T-cell (primary cell): ENCODE data around the gene ABCF2. TPM values are rescaled to one million over a fixed set of nuclear protein-coding genes. Genes with fewer than 3 reads are reported as not detected.

Experiments used
- ATAC-seq, 4 experiments: fragments of 200-7000 bp in 3 of 4; fragments of 150-1000 bp in 1 of 4; cut with Tn5 transposase; replicated peaks in 1 of 4; 1 replicate in 3 of 4; 2 replicates in 1 of 4; pipeline ENCODE4 v1.10.0; 2021; ENCODE audit warnings: moderate library complexity in 3 of 4, mild to moderate bottlenecking in 2 of 4, moderate number of reproducible peaks in 1 of 4
- CTCF ChIA-PET, 2 donors: fragments of 300-600 bp; sonication (Branson Sonifier 250); formaldehyde crosslinking; loops; one replicate each; lab custom pipeline; 2022; ENCODE audit warnings: antibody characterized with exemption in 2 of 2; lab: Charles Lee
- POLR2A ChIA-PET, 2 donors: fragments of 300-600 bp; sonication (Branson Sonifier 250); formaldehyde crosslinking; loops; one replicate each; lab custom pipeline; 2022; ENCODE audit warnings: antibody characterized with exemption in 2 of 2; lab: Charles Lee
- DNase-seq, 35 experiments: peaks; one replicate each; pipeline versions ENCODE4 v3.0.0 to v3.0.0-alpha.2; 2013 to 2023
- H3K27ac ChIP-seq: one replicate; pipeline ENCODE4 v1.5.1; 2013; ENCODE audit warnings: low read length
- H3K27me3 ChIP-seq, 2 experiments: replicated peaks in 1 of 2; 1 replicate in 1 of 2; 2 replicates in 1 of 2; pipeline versions ENCODE4 v1.6.1 to v1.7.0; 2013; ENCODE audit warnings: low read length in 1 of 2, mixed read lengths in 1 of 2; ENCODE audit not compliant: control insufficient read depth in 2 of 2, insufficient read depth in 2 of 2; ENCODE audit errors: extremely low read depth in 1 of 2
- H3K36me3 ChIP-seq, 2 donors: 1 replicate in 1 of 2; 2 replicates in 1 of 2; pipeline versions ENCODE4 v1.6.1 to v1.7.0; 2013; ENCODE audit warnings: low read length in 1 of 2; ENCODE audit not compliant: control insufficient read depth in 2 of 2, insufficient read depth in 1 of 2; ENCODE audit errors: extremely low read depth in 1 of 2
- H3K4me1 ChIP-seq, 2 experiments: 1 replicate in 1 of 2; 2 replicates in 1 of 2; pipeline versions ENCODE4 v1.6.1 to v1.7.0; 2013; ENCODE audit warnings: low read length in 2 of 2, mixed read lengths in 1 of 2; ENCODE audit not compliant: insufficient read depth in 2 of 2, control insufficient read depth in 1 of 2; ENCODE audit errors: extremely low read depth in 1 of 2
- H3K4me3 ChIP-seq, 2 donors: 1 replicate in 1 of 2; 2 replicates in 1 of 2; pipeline versions ENCODE4 v1.5.1 to v1.7.0; 2013; ENCODE audit warnings: mild to moderate bottlenecking in 2 of 2, low read length in 1 of 2, moderate library complexity in 1 of 2; ENCODE audit not compliant: control insufficient read depth in 1 of 2; ENCODE audit errors: extremely low read depth in 1 of 2
- H3K9me3 ChIP-seq: 2 replicates; pipeline ENCODE4 v1.7.0; 2013
- H3K27ac Mint-ChIP-seq, 2 donors: one replicate each; pipeline ENCODE4 v1.8.0; 2020 to 2021; ENCODE audit warnings: mild to moderate bottlenecking in 2 of 2, mixed read lengths in 2 of 2
- H3K27me3 Mint-ChIP-seq, 2 donors: one replicate each; pipeline ENCODE4 v1.8.0; 2021 to 2022; ENCODE audit warnings: mixed read lengths in 2 of 2
- H3K36me3 Mint-ChIP-seq: one replicate; pipeline ENCODE4 v1.8.0; 2021; ENCODE audit warnings: mixed read lengths
- H3K4me1 Mint-ChIP-seq, 3 donors: one replicate each; pipeline ENCODE4 v1.8.0; 2020 to 2022; ENCODE audit warnings: mixed read lengths in 3 of 3, mild to moderate bottlenecking in 1 of 3
- H3K4me3 Mint-ChIP-seq, 3 donors: one replicate each; pipeline ENCODE4 v1.8.0; 2020 to 2022; ENCODE audit warnings: mild to moderate bottlenecking in 3 of 3, mixed read lengths in 3 of 3, moderate library complexity in 3 of 3
- H3K9me3 Mint-ChIP-seq, 3 donors: one replicate each; pipeline ENCODE4 v1.8.0; 2020 to 2022; ENCODE audit warnings: mixed read lengths in 3 of 3
- WGBS: methylation state at CpG from one replicate; pipeline ENCODE4 v1.1.5; 2013; ENCODE audit warnings: missing lambda C conversion rate; ENCODE audit not compliant: insufficient coverage; 5-methylcytosine and 5-hydroxymethylcytosine counted together
- total RNA-seq, 35 experiments: library from RNA in 6 of 35; stranded (reverse) in 6 of 35; fragments of 120-200 nt in 1 of 35; gene quantifications; one replicate each; pipeline versions ENCODE4 v1.2.1 to v1.2.4 and lab custom pipeline; 2013 to 2026

Gene ABCF2
- total RNA-seq, 5 donors from 2014 or later (not counting 1 experiment from before 2014, with no cell fraction given): 22.9 to 39.7 (median 38.8) TPM

DNA sequence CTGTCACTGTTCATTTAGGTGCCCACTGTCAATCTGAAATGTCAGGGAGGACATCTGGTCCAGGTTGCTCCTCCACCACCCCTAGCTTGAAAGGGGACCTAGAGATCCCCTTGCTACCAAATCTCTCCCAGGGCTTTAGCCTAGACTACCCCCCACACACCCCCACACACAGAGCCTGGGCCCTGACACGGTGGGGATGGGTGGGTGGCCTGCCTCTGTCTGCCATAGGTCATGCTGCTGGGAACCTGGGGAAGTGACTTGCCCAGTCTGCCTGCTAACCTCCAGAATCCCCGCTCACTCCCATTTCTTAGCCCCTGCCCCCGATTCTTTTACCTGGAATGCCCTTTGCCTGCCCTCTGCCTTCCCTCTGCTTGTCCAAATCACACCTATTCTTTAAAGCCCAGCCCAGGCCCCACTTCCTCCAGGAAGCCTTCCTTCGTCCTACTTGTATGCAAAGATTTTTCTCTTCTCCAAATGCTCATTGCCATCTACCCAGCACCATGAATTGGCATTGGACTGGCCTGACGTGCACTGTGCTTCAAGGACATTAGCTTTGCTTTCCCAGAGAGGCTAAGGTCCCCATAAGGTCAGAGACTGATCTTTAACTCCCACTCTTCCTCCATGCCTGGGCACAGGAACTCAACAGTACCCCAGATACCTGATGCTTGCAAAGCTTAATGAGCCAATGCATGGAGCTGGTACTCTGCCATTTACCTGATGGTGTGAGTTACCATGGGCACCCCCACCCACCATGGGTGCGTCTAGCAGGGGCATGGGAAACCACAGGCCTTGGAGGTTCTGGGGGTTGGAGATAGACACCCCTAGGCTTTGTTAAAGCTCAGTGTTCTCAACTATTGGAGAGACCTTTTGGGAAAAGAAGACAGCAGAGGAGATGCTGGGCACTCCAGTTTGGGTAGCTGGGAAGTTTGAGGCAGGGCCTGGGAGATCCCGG lies 23.5 kb upstream of the ABCF2 start:
- peaks cover 7 to 90% of the 10 kb centered on the region in 2 experiments for H3K27me3 ChIP-seq
- Mint-ChIP-seq H3K27me3 (peaks cover 41 to 62% of the 10 kb centered on the region in 2 donors), H3K4me1 (peaks cover 32 to 51% (median 38%) of the 10 kb centered on the region in 3 donors), H3K27ac (no peak overlapping the region), H3K4me3 (peak overlapping the region; percentile 66 to 87 (median 67)), H3K9me3 (no peaks in the 10 kb centered on the region), H3K36me3 (no peaks in the 10 kb centered on the region)
- H3K4me3 ChIP-seq: no peak overlapping the region
- ChIA-PET CTCF (no interaction called here), POLR2A (interaction anchor here in 1 of 2 donors (0.6 kb wide), 1 partner anchor 23 kb away, joined by 3 read pairs; the partner anchor contains the start of gene ABCF2)
- no peak overlapping the region for H3K27ac ChIP-seq
- no peaks in the 10 kb centered on the region for H3K9me3 ChIP-seq
- H3K36me3 ChIP-seq: no peaks in the 10 kb centered on the region
- no peak for DNase-seq
- 91% methylated on average over 4 of the region's 7 CpGs for WGBS
- peaks cover 5 to 47% of the 10 kb centered on the region in 2 experiments for H3K4me1 ChIP-seq
- no peak for ATAC-seq

DNA sequence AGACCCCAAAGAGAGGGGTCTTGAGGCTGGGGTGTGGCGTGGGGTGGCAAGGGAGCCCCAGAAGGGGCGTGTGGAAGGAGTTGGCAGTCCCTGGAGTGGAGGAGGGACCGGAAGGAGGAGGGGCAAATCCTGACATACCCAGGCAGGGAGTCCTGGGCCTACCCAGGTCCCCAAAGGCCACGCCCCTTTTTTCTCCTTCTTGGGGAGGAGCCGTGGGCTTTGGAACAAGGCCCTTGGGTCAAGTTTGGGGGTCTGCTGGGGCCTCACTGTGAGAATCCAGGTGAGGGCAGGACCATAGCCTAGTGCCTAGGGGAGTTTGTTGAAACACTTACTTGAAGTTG lies 22.7 kb upstream of the ABCF2 start:
- Histone ChIP-seq H3K4me1 (peaks cover 9 to 53% of the 10 kb centered on the region in 2 experiments), H3K27me3 (peaks cover 7 to 92% of the 10 kb centered on the region in 2 experiments), H3K4me3 (no peak overlapping the region), H3K36me3 (no peaks in the 10 kb centered on the region), H3K27ac (no peak overlapping the region), H3K9me3 (no peaks in the 10 kb centered on the region)
- DNase-seq (no peak), ATAC-seq (no peak)
- no peak overlapping the region for H3K27ac Mint-ChIP-seq
- H3K36me3 Mint-ChIP-seq: no peaks in the 10 kb centered on the region
- ChIA-PET POLR2A (no interaction called here), CTCF (no interaction called here)
- H3K4me3 Mint-ChIP-seq: peak overlapping the region; percentile 47 to 87 (median 58)
- H3K4me1 Mint-ChIP-seq: peaks cover 35 to 54% (median 42%) of the 10 kb centered on the region in 3 donors
- WGBS: no CpG with 5 or more reads among the region's 5 CpGs
- no peaks in the 10 kb centered on the region for H3K9me3 Mint-ChIP-seq
- H3K27me3 Mint-ChIP-seq: peaks cover 38 to 59% of the 10 kb centered on the region in 2 donors

DNA sequence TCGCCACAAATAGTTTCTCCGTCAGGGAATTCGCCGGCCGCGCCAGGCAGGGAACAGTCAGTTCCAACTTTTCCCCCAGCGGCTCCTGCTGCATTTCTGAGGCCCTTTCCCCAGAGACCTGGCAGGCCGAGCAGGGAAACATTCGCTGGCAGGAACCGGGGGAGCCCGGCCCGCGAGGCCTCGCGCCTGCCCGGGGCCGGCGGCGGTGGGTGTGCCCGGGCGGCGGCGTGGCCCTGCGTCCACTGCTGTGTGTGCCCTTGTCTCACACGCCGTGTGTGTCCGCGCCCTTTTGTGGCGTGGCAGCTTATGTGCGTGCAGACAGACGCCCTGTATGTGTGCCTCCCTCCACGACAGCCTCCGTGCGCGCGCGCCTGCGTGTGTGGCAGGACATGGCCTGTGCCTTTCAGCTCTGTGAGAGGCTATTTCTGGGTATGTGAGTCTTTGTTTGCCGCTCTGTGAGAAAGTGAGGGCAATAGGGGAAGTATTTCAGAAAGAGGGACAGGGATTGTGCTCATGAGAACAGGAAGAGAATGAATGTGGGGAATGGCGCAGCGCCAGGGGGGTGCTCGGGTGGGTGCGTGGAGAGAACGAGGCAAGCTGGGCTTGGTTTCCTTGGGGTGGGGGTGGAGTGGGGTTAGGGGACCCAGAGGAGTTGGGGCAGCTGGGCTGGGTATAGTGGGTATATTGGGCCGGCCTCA lies 22.2 kb upstream of the ABCF2 start:
- Mint-ChIP-seq H3K27me3 (peaks cover 36 to 58% of the 10 kb centered on the region in 2 donors), H3K9me3 (no peaks in the 10 kb centered on the region), H3K36me3 (no peaks in the 10 kb centered on the region), H3K4me1 (peaks cover 41 to 59% (median 47%) of the 10 kb centered on the region in 3 donors), H3K27ac (peak overlapping the region in 1 of 2 donors; percentile 50), H3K4me3 (peak overlapping the region; percentile 58 to 87 (median 70))
- 11% methylated on average over 41 of the region's 45 CpGs for WGBS
- Histone ChIP-seq H3K27me3 (peaks cover 7 to 90% of the 10 kb centered on the region in 2 experiments), H3K27ac (no peak overlapping the region), H3K4me1 (peaks cover 14 to 57% of the 10 kb centered on the region in 2 experiments), H3K9me3 (no peaks in the 10 kb centered on the region), H3K4me3 (peak overlapping the region in 1 of 2 donors; percentile 69), H3K36me3 (no peaks in the 10 kb centered on the region)
- peak; percentile 13 to 30 (median 24) for ATAC-seq
- ChIA-PET POLR2A (no interaction called here), CTCF (no interaction called here)
- peak in 11 of 35 experiments; percentile 18 to 56 (median 37) for DNase-seq

DNA sequence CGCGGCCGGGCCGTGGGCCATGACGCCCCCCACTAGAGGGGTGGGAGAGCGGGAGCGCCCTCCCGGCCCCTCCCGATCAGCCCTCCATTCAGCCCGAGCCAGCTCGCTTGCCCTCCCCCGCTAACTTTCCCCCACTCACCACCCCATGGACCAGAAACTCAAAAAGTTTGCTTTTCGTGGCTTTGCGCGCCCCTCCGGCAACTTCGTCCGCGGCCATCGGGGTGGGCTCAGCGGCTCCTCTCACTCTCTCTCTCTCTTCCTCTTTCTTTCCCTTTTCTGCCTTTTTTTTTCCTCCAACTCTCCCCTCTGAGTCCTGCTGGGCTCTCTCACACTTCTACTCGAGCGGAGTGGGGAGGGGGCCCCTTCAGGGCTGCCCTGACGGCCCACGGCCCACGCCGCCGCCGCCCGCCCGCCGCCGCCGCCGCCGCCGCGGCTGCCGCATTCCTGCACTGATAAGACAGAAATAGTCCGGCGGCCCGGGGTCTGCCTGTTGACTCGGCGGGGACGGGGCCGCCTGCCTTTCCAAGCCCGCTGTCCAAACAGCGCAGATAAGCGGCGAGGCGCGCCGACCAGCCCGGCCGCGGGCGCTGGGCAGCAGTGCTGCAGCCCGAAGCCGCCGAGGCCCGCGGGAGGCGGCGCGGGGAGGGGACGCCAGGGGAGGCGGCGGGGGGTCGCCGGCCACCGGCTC lies 21.5 kb upstream of the ABCF2 start, which contains the start of gene SMARCD3:
TSS of gene SMARCD3 (minus strand) at position 349 of the 688 bp plus-strand sequence. CDS start at position 217, 132 bp downstream.
- ChIA-PET CTCF (no interaction called here), POLR2A (no interaction called here)
- Mint-ChIP-seq H3K36me3 (no peaks in the 10 kb centered on the region), H3K4me1 (peaks cover 48 to 66% (median 54%) of the 10 kb centered on the region in 3 donors), H3K4me3 (peak within 1 kb of the TSS; percentile 74 to 87 (median 75)), H3K27ac (peak within 1 kb of the TSS in 1 of 2 donors; percentile 50), H3K27me3 (peaks cover 35 to 51% of the 10 kb centered on the region in 2 donors), H3K9me3 (no peaks in the 10 kb centered on the region)
- H3K9me3 ChIP-seq: no peaks in the 10 kb centered on the region
- no peaks in the 10 kb centered on the region for H3K36me3 ChIP-seq
- H3K27me3 ChIP-seq: peaks cover 7 to 90% of the 10 kb centered on the region in 2 experiments
- WGBS: under 1% methylated on average over 54 of the region's 71 CpGs
- peak; percentile 30 to 52 (median 46) for ATAC-seq
- no peak within 1 kb of the TSS for H3K27ac ChIP-seq
- DNase-seq: peak in 11 of 35 experiments; percentile 19 to 58 (median 40)
- H3K4me1 ChIP-seq: peaks cover 17 to 64% of the 10 kb centered on the region in 2 experiments
- H3K4me3 ChIP-seq: peak within 1 kb of the TSS; percentile 35 to 69

DNA sequence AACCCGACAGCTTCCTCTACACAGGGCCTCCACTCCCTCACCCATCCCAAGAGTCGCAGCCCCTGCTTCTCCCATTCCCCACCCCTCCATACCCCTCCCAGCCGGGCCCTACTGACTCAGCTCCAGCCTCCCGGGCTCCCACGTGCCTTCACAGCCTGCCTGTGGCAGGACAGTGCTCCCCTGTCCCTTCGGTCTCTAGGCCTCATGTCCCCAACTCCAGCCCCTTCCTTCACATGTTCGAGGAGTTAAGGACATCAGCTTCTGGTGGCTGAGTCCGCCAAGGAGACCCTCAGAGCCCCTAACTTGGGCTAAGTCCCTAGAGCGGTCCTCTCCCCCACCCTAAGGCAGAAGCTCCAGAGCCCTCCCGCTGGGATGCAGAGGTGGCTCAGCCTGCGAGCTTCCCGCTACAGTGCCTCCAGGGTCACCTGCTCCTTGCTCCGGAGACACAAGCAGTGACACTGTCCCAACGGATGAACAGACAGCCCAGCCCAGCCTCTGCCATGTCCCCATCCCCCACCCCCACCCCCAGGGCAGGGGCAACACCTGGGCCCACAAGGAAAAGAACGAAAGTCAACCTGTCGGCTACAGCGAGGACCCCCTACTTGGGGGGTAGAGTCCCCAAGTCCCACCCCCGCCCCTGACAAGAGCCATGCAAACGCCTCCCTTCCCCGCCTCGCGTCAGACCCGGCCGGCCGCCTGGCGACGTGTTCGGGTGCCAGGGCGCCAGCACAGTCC lies 20.8 kb upstream of the ABCF2 start:
- ATAC-seq: peak in 1 of 4 experiments; percentile 1
- H3K36me3 Mint-ChIP-seq: no peaks in the 10 kb centered on the region
- peak overlapping the region; percentile 35 to 69 for H3K4me3 ChIP-seq
- CTCF ChIA-PET: no interaction called here
- no peaks in the 10 kb centered on the region for H3K36me3 ChIP-seq
- H3K27ac ChIP-seq: no peak overlapping the region
- H3K9me3 ChIP-seq: no peaks in the 10 kb centered on the region
- H3K4me1 Mint-ChIP-seq: peaks cover 54 to 73% (median 61%) of the 10 kb centered on the region in 3 donors
- 21% methylated on average over 26 of the region's 29 CpGs for WGBS
- peaks cover 20 to 71% of the 10 kb centered on the region in 2 experiments for H3K4me1 ChIP-seq
- H3K27me3 Mint-ChIP-seq: peaks cover 31 to 45% of the 10 kb centered on the region in 2 donors
- peak overlapping the region; percentile 69 to 87 (median 75) for H3K4me3 Mint-ChIP-seq
- no peak for DNase-seq
- no peak overlapping the region for H3K27ac Mint-ChIP-seq
- POLR2A ChIA-PET: no interaction called here
- H3K27me3 ChIP-seq: peaks cover 7 to 83% of the 10 kb centered on the region in 2 experiments
- no peaks in the 10 kb centered on the region for H3K9me3 Mint-ChIP-seq
